HFF-Myc (cell line): ENCODE measurements around the gene LRRC74B.
"Not testable (repeated sequence)": the region's sequence is repeated elsewhere in the genome, so short reads cannot be mapped to it uniquely, and the experiment has no call there.

Experiments used
- DNase-seq: peaks from one replicate; pipeline ENCODE4 v3.0.0-alpha.2; 2011; ENCODE audit warnings: low read depth; ENCODE audit errors: extremely low read depth
- H3K4me3 ChIP-seq: replicated peaks from 2 replicates; pipeline ENCODE4 v1.5.1; 2011; ENCODE audit warnings: low read depth, mild to moderate bottlenecking, control low read depth, low read length
- TF ChIP-seq, protein P1 (sequence below): IDR thresholded peaks from 2 replicates; pipeline ENCODE4 v1.5.1; 2012; ENCODE audit warnings: mild to moderate bottlenecking, low read depth, low read length, control low read depth; ENCODE audit errors: missing control alignments

LRRC74B gene

DNA sequence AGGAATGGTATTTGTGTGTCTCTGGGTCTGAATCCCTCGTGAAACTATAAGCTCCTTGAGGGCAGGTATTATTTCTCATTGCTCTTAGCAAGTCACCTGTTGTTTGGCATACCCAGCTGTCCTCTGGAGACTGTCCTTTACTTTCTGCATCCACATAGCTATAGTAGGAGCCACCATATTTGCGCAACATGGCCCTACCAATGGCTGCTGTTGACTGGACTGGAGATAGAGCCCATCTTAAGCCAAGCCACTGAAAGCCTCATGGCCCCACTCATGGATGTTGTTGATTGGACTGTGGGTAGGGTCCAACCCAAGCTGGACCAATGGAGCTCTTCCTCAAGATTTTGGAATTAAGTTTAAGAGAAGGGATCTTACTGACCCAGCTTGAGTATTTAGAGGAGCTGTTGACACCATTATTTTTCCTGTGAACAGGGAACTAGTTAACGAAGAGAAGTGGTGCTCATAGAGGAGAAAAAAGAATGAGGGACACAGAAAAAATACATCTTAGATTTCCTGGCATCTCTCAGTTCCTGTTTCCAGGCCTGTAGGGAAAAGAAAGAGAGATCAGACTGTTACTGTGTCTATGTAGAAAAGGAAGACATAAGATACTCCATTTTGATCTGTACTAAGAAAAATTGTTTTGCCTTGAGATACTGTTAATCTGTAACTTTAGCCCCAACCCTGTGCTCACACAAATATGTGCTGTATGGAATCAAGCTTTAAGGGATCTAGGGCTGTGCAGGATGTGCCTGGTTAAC, 47.2 kb downstream of the LRRC74B start:
- TF ChIP-seq, protein P1, sequence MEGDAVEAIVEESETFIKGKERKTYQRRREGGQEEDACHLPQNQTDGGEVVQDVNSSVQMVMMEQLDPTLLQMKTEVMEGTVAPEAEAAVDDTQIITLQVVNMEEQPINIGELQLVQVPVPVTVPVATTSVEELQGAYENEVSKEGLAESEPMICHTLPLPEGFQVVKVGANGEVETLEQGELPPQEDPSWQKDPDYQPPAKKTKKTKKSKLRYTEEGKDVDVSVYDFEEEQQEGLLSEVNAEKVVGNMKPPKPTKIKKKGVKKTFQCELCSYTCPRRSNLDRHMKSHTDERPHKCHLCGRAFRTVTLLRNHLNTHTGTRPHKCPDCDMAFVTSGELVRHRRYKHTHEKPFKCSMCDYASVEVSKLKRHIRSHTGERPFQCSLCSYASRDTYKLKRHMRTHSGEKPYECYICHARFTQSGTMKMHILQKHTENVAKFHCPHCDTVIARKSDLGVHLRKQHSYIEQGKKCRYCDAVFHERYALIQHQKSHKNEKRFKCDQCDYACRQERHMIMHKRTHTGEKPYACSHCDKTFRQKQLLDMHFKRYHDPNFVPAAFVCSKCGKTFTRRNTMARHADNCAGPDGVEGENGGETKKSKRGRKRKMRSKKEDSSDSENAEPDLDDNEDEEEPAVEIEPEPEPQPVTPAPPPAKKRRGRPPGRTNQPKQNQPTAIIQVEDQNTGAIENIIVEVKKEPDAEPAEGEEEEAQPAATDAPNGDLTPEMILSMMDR: no peak
- DNase-seq: no peak
- no peak overlapping the region for H3K4me3 ChIP-seq

- DNase-seq, H3K4me3 ChIP-seq: not testable (repeated sequence)
Observed at GRCh38 chr22:21093555-21094137, 47.9 kb downstream of the LRRC74B start.

DNA sequence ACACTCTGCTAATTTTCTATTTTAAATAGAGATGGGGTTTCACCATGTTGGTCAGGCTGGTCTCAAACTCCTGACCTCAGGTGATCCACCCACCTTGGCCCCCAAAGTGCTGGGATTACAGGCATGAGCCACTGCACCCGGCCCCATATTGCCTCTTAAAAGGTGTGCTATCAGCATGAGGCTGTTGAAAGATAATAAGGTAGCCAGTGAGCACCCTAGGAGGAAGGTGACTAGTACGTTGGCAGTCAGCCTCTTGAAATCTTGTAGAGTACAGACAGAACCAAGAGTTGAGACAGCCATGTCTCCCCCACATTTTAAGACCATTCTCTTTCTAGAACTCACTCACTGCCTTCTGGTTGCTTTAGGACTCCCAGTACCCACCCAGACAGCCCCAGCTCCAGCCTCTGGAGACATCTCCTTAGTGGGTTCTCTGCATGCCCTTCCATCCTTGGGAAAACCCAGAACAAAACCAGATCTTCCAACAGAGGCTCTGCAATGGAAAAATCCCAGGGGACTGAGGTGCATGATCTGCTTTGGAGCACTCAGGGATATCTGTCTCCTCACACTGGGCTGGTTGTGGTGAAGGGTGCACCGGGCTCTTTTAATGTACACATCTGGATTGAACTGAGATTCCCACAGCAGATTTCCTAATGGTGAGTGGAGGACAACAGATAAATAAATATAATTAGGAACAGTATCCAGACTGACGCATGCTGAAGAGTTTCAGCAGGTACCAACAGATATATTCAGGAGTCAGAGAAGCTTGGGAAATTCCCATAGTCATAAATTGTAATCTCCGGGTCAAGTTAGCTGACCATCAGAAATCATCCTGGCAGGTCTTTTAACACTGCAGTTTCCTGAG, 49.4 kb downstream of the LRRC74B start:
- H3K4me3 ChIP-seq: no peak overlapping the region
- no peak for DNase-seq
- TF ChIP-seq, protein P1: no peak

GRCh38 chr22:21095773-21096107, 50.0 kb downstream of the LRRC74B start:
- DNase-seq: no peak
- no peak overlapping the region for H3K4me3 ChIP-seq
- TF ChIP-seq, protein P1: no peak

DNA sequence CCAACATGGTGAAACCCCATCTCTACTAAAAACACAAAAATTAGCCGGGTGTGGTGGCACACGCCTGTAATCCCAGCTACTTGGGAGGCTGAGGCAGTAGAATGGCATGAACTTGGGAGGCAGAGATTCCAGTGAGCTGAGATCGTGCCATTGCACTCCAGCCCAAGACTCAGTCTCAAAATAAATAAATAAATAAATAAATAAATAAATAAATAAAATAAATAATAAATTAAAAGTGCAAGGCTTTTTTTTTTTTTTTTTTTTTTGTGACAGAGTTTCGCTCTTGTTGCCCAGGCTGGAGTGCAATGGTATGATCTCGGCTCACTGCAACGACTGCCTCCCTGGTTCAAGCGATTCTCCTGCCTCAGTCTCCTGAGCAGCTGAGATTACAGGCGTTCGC, 51.1 kb downstream of the LRRC74B start:
- H3K4me3 ChIP-seq, DNase-seq: not testable (repeated sequence)

- DNase-seq: no peak
- H3K4me3 ChIP-seq: no peak overlapping the region
- TF ChIP-seq, protein P1: peak; percentile 14
Observed at GRCh38 chr22:21098099-21098671, 52.4 kb downstream of the LRRC74B start.

GRCh38 chr22:21099578-21099977, 53.8 kb downstream of the LRRC74B start:
- no peak for DNase-seq
- TF ChIP-seq, protein P1: no peak
- no peak overlapping the region for H3K4me3 ChIP-seq
